NCI-H1048 (cell line): ENCODE measurements around the gene CCDC136.

Experiments
- DNase-seq: peaks from one replicate; lab custom pipeline; 2025; lab: John Stamatoyannopoulos, UW

CCDC136 gene

DNA sequence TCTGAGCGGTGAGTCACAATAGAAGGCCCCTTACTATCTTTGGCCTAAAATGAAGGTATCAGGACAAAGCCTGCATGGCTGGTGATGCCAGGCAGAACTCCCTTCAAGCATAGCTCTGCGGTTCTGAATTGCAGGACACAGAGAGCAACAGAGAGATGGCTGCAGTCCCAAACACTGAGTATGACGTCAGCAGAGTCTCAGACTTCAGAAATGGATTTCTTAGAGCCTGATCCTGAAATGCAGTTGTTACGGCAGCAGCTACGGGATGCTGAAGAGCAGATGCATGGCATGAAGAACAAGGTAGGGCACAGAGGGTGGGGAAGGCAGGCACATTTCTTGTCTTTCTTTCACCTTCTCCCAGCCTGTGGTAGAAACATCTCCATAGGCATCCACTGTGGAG lies 13.5 kb downstream of the CCDC136 start:
- DNase-seq, result no peak

DNA sequence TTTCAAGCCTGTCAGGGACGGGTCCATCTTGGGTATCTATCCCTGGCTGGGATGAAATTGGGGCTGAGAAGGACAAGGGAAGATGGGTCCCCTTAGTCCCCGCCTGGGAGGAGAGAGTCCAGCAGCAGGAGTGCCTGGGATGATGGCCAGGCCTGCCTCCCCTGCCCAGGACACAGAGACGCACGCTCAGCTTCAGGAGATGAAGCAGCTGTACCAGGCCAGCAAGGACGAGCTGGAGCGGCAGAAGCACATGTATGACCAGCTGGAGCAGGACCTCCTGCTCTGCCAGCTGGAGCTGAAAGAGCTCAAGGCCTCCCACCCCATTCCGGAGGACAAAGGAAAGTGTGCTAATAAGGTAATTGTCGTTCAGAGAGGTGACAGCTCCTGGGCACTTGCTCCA lies 15.4 kb downstream of the CCDC136 start:
- no peak for DNase-seq

DNA sequence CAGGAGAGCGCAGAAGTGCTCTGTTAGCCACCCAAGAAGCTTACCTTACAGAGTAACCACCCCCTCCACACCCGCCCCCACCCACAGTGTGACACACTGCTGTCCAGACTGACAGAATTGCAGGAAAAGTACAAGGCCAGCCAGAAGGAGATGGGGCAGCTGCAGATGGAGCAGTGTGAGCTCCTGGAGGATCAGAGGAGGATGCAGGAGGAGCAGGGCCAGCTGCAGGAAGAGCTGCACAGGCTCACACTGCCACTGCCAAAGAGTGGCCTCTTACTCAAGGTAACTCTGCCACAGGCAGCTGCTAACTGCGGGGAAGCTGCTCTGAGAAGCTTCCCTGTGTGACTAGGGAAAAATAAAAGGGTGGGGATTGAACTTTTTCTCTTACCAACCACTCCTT lies 17.6 kb downstream of the CCDC136 start:
- DNase-seq, result no peak

DNA sequence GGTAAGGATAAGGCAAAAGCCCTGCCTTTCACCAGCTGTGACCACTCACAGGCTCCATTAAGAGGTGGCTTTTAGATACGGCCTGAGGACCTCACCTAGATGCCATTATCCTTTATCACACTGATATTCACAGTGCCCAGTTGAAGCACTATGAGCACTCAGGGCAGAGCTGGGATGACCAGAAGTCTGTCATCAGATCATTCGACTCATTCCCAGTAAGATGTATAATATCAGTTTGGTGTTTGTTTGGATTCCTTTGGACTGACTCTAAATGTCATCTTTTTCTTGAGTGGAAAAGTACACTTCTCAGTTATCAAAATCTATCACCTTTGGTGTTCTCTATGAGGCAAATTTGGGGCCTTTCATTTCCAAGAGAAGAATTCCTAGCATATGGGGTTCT lies 18.7 kb downstream of the CCDC136 start:
- no peak for DNase-seq

DNA sequence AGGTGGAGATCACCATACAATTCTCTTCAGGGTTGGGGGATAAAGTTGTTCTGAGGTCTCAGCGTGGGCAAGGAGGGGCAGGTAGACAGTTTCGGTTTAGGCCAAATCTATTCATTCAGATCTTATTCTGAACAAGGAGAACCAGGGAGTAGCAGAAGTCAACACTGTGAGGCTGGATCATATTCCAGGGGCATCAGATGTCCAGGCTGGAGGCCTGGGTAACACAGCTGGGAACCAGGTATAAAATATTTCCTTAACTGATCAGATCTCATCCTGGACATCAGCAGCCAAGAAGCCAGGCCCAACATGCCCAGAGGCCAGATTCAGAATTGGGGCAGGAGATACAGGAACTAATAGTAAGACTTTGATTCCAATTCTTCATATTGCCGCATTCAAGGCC lies 19.2 kb downstream of the CCDC136 start:
- DNase-seq, result no peak

- DNase-seq, result no peak
These were observed 20.1 kb downstream of the CCDC136 start for GRCh38 chr7:128811631-128812430.

GRCh38 chr7:128812514-128813168 lies 20.9 kb downstream of the CCDC136 start:
- DNase-seq, result no peak

GRCh38 chr7:128814499-128814898 lies 22.7 kb downstream of the CCDC136 start:
- DNase-seq, result no peak

- no peak for DNase-seq
These were observed 23.6 kb downstream of the CCDC136 start for GRCh38 chr7:128815289-128815942.

GRCh38 chr7:128818694-128819093 lies 26.9 kb downstream of the CCDC136 start:
- DNase-seq, result no peak

DNA sequence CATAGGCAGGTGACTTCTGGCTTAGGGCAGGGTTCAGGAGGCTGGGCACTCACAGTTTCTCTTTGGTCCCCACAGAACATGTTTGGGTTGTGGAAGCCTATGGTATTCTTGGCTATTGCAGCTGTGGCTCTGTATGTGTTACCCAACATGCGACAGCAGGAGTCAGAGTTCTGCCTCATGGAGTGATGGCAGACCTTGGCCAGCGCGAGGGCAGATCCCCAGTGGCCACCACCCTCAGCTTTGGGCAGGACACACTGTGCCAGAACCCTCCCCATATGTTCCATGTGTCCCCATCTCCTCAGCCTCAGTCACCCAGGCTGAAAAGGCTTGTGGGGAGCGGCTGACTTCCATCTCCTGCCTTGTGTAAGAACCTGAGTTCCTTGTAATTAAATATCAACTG lies 30.0 kb downstream of the CCDC136 start:
- DNase-seq, result no peak

DNA sequence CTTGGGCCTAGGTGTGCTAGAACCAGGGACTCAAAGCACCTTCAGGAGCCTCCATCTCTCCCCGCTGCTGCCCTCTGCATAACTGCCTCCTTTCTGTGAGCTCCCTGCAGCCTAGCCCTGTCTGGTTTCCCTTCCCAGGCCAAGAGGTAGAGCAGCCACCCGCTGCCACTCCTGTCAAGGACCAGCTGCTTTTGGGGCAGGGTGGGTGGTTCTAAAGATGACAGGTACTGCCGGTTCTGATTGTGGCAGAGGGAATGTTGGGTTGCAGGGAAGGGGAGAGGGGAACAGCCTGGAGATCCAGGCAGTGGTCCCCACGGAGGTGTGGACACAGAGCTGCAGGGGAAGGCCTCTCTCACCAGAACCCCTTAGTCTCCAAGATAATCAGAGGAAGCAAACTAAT lies 34.7 kb downstream of the CCDC136 start:
- DNase-seq, result no peak

- no peak for DNase-seq
These were observed 35.1 kb downstream of the CCDC136 start for GRCh38 chr7:128826916-128827247.

GRCh38 chr7:128827248-128827958 lies 35.6 kb downstream of the CCDC136 start:
- no peak for DNase-seq

GRCh38 chr7:128827971-128828711 lies 36.4 kb downstream of the CCDC136 start:
- no peak for DNase-seq

- no peak for DNase-seq
These were observed 37.8 kb downstream of the CCDC136 start for GRCh38 chr7:128829391-128830166.

- DNase-seq, result no peak
These were observed 38.7 kb downstream of the CCDC136 start, which contains the start of gene FLNC for GRCh38 chr7:128830231-128831177. Gene FLNC (plus strand): TSS chr7:128830406. CDS start chr7:128830638, 232 bp downstream.

GRCh38 chr7:128831178-128831993 lies 39.6 kb downstream of the CCDC136 start:
- DNase-seq, result no peak
